ENCODE data around the gene CASZ1.

GRCh38 chr1:10728595-10729410 is 67.6 kb downstream of the CASZ1 start:
- no peak for TF ChIP-seq CTCF (IDR thresholded peaks at IDR 0.05)
- no peak for TF ChIP-seq POLR2A (IDR thresholded peaks at IDR 0.05)

Measured in adrenal gland (tissue), 5 donors.